Endothelial cell of umbilical vein (primary cell): ENCODE data around the gene ISOC1.

Source experiments
- EZH2 ChIP-seq: IDR thresholded peaks from 2 replicates; pipeline ENCODE4 v1.6.1; 2012; ENCODE audit warnings: borderline replicate concordance, low read depth, mild to moderate bottlenecking, moderate library complexity, low read length, inconsistent platforms; ENCODE audit not compliant: severe bottlenecking
- MAX ChIP-seq: IDR thresholded peaks from 2 replicates; pipeline ENCODE4 v1.6.1; 2011; ENCODE audit not compliant: insufficient read depth, insufficient read length
- POLR2A ChIP-seq: IDR thresholded peaks from 2 replicates; pipeline ENCODE4 v1.6.1; 2012; ENCODE audit warnings: low read depth, mild to moderate bottlenecking, control low read depth, low read length
- TF ChIP-seq, protein P1 (sequence below), 2 donors: IDR thresholded peaks; 1 replicate in 1 of 2; 2 replicates in 1 of 2; pipeline ENCODE4 v1.5.1; 2011; ENCODE audit warnings: low read length in 2 of 2, mild to moderate bottlenecking in 2 of 2, moderate library complexity in 2 of 2, control low read depth in 1 of 2, inconsistent platforms in 1 of 2, low read depth in 1 of 2; ENCODE audit not compliant: insufficient read depth in 1 of 2; ENCODE audit errors: extremely low read depth in 1 of 2

DNA sequence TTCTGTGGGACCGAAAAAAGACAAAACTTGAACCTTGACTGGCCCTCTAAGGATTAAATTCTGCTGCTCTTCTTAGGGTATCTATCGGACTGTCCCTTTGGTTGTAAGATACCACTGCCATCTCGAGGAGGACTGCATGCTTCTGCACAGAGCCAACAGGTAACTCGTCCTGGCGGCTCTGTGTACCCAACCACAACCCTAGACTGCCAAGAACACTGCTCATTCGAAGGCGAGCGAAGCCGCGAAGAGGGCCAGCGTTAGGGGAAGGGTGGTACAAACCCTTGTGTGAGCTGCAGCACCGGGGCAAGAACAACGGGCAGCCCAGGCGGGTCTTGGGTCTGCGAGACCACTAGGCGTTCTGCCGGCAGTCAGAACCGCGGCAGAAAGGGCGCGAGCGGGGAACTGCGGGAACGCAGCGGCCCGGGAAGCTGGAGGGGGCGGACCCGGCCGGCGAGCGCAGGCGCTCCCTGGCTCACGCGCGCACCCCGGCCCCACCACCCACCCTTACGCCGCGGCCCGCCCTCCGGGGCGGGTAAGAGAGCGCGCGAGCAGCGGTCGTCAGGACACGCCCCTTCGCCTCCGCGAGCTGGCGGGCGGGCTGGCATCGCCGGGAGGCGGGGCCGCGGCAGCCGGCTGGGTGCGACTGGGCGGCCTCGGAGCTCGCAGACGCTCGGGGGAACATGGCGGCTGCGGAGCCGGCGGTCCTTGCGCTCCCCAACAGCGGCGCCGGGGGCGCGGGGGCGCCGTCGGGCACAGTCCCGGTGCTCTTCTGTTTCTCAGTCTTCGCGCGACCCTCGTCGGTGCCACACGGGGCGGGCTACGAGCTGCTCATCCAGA, at the start of gene ISOC1:
- no peak for TF ChIP-seq MAX
- TF ChIP-seq, protein P1, sequence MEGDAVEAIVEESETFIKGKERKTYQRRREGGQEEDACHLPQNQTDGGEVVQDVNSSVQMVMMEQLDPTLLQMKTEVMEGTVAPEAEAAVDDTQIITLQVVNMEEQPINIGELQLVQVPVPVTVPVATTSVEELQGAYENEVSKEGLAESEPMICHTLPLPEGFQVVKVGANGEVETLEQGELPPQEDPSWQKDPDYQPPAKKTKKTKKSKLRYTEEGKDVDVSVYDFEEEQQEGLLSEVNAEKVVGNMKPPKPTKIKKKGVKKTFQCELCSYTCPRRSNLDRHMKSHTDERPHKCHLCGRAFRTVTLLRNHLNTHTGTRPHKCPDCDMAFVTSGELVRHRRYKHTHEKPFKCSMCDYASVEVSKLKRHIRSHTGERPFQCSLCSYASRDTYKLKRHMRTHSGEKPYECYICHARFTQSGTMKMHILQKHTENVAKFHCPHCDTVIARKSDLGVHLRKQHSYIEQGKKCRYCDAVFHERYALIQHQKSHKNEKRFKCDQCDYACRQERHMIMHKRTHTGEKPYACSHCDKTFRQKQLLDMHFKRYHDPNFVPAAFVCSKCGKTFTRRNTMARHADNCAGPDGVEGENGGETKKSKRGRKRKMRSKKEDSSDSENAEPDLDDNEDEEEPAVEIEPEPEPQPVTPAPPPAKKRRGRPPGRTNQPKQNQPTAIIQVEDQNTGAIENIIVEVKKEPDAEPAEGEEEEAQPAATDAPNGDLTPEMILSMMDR (IDR thresholded peaks at IDR 0.05; ENCODE audit: extremely low read depth in 1 of 2, insufficient read depth in 1 of 2, low read depth in 1 of 2, low read length in 2 of 2), result no peak
- TF ChIP-seq EZH2, result no peak
- TF ChIP-seq POLR2A, result peak; percentile 83
